ENCODE data around the gene SCN5A.

The SCN5A gene

GRCh38 chr3:38643090-38643489 lies 6.4 kb downstream of the SCN5A start:
- no peak for TF ChIP-seq TAF1 (IDR thresholded peaks at IDR 0.05; ENCODE audit: low read depth, low read length)
- no peak for TF ChIP-seq POLR2A (IDR thresholded peaks at IDR 0.05; ENCODE audit: low read depth, low read length)
- no peak for TF ChIP-seq POU2F2 (IDR thresholded peaks at IDR 0.05; ENCODE audit: low read depth, low read length)
- TF ChIP-seq PAX5 (IDR thresholded peaks at IDR 0.05; ENCODE audit: insufficient read depth, low read length, severe bottlenecking), result no peak
- TF ChIP-seq SPI1 (IDR thresholded peaks at IDR 0.05; ENCODE audit: low read depth, low read length), result no peak
- TF ChIP-seq POLR2AphosphoS5 (IDR thresholded peaks at IDR 0.05; ENCODE audit: low read depth, low read length), result no peak
- DNase-seq (ENCODE audit: insufficient read length, low spot score) (no peak), FAIRE-seq (no peak)

DNA sequence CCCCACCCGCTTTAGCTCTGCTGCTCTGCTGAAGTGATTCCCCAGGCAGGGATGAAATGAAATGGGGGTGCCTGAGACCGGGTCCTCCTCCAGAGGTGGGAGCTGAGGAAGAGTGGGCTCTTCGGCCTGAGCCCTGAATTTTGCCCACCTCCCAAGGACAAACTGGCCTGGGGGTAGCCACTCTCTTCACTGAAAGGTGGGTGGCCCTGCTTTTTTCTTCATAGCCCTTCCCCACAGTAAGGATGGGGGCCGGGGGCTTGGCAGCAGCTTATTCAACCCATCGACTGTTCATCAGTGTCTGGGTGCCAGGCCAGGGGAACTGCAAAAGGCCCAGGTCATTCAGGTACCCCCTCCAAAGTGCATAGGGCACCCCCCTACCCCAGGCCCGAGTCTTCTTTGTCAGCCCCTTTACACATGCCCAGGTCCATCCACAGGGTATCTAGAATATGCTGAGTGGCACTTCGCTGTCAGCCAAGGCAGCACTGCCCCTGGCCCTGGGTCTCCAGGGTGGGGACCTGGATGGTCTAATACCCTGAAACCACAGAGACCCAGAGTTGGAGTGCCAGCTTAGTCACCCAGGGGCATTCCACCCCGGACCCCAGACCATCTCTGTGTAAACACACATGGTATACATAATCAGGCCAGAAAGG lies 7.9 kb downstream of the SCN5A start:
- TF ChIP-seq POLR2A (IDR thresholded peaks at IDR 0.05; ENCODE audit: low read depth, low read length), result no peak
- TF ChIP-seq PAX5 (IDR thresholded peaks at IDR 0.05; ENCODE audit: insufficient read depth, low read length, severe bottlenecking), result no peak
- TF ChIP-seq POU2F2 (IDR thresholded peaks at IDR 0.05; ENCODE audit: low read depth, low read length), result no peak
- no peak for TF ChIP-seq SPI1 (IDR thresholded peaks at IDR 0.05; ENCODE audit: low read depth, low read length)
- no peak for TF ChIP-seq POLR2AphosphoS5 (IDR thresholded peaks at IDR 0.05; ENCODE audit: low read depth, low read length)
- TF ChIP-seq TAF1 (IDR thresholded peaks at IDR 0.05; ENCODE audit: low read depth, low read length), result no peak
- FAIRE-seq, result no peak
- no peak for DNase-seq (ENCODE audit: insufficient read length, low spot score)

GRCh38 chr3:38640661-38641452 lies 8.6 kb downstream of the SCN5A start:
- no peak for TF ChIP-seq POLR2AphosphoS5 (IDR thresholded peaks at IDR 0.05; ENCODE audit: low read depth, low read length)
- no peak for TF ChIP-seq POU2F2 (IDR thresholded peaks at IDR 0.05; ENCODE audit: low read depth, low read length)
- no peak for TF ChIP-seq POLR2A (IDR thresholded peaks at IDR 0.05; ENCODE audit: low read depth, low read length)
- no peak for TF ChIP-seq SPI1 (IDR thresholded peaks at IDR 0.05; ENCODE audit: low read depth, low read length)
- no peak for TF ChIP-seq PAX5 (IDR thresholded peaks at IDR 0.05; ENCODE audit: insufficient read depth, low read length, severe bottlenecking)
- no peak for TF ChIP-seq TAF1 (IDR thresholded peaks at IDR 0.05; ENCODE audit: low read depth, low read length)
- FAIRE-seq (no peak), DNase-seq (ENCODE audit: insufficient read length, low spot score) (no peak)

GRCh38 chr3:38638354-38638753 lies 11.1 kb downstream of the SCN5A start:
- DNase-seq (ENCODE audit: insufficient read length, low spot score), result no peak
- no peak for FAIRE-seq
- no peak for TF ChIP-seq POLR2AphosphoS5 (IDR thresholded peaks at IDR 0.05; ENCODE audit: low read depth, low read length)
- TF ChIP-seq POLR2A (IDR thresholded peaks at IDR 0.05; ENCODE audit: low read depth, low read length), result no peak
- TF ChIP-seq SPI1 (IDR thresholded peaks at IDR 0.05; ENCODE audit: low read depth, low read length), result no peak
- TF ChIP-seq POU2F2 (IDR thresholded peaks at IDR 0.05; ENCODE audit: low read depth, low read length), result no peak
- TF ChIP-seq PAX5 (IDR thresholded peaks at IDR 0.05; ENCODE audit: insufficient read depth, low read length, severe bottlenecking), result no peak
- TF ChIP-seq TAF1 (IDR thresholded peaks at IDR 0.05; ENCODE audit: low read depth, low read length), result no peak

DNA sequence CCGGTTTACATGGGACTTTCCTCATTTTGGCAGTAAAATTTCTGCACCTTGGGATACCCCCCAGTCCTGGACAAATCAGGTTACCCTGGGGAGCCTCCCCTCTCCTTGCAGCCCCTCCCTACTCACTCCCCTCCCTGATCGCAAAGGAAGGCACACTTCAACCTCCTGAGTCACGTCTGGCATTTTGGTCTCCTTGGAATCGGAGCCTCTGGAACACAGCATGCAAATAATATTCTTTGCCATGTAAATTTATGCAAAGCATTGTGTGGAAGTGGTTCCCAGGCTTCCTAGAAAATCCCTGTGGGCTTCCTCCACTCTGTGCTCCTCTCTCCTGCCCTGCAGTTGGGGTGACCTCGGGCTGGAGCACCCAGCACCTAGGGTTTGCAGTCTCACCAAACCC lies 11.6 kb downstream of the SCN5A start:
- no peak for DNase-seq (ENCODE audit: insufficient read length, low spot score)
- TF ChIP-seq SPI1 (IDR thresholded peaks at IDR 0.05; ENCODE audit: low read depth, low read length) (no peak), PAX5 (IDR thresholded peaks at IDR 0.05; ENCODE audit: insufficient read depth, low read length, severe bottlenecking) (no peak), POLR2AphosphoS5 (IDR thresholded peaks at IDR 0.05; ENCODE audit: low read depth, low read length) (no peak), POU2F2 (IDR thresholded peaks at IDR 0.05; ENCODE audit: low read depth, low read length) (no peak), POLR2A (IDR thresholded peaks at IDR 0.05; ENCODE audit: low read depth, low read length) (no peak), TAF1 (IDR thresholded peaks at IDR 0.05; ENCODE audit: low read depth, low read length) (no peak)
- FAIRE-seq, result no peak

GRCh38 chr3:38636881-38637280 lies 12.6 kb downstream of the SCN5A start:
- TF ChIP-seq PAX5 (IDR thresholded peaks at IDR 0.05; ENCODE audit: insufficient read depth, low read length, severe bottlenecking) (no peak), TAF1 (IDR thresholded peaks at IDR 0.05; ENCODE audit: low read depth, low read length) (no peak), SPI1 (IDR thresholded peaks at IDR 0.05; ENCODE audit: low read depth, low read length) (no peak), POU2F2 (IDR thresholded peaks at IDR 0.05; ENCODE audit: low read depth, low read length) (no peak), POLR2A (IDR thresholded peaks at IDR 0.05; ENCODE audit: low read depth, low read length) (no peak), POLR2AphosphoS5 (IDR thresholded peaks at IDR 0.05; ENCODE audit: low read depth, low read length) (no peak)
- DNase-seq (ENCODE audit: insufficient read length, low spot score) (no peak), FAIRE-seq (no peak)

DNA sequence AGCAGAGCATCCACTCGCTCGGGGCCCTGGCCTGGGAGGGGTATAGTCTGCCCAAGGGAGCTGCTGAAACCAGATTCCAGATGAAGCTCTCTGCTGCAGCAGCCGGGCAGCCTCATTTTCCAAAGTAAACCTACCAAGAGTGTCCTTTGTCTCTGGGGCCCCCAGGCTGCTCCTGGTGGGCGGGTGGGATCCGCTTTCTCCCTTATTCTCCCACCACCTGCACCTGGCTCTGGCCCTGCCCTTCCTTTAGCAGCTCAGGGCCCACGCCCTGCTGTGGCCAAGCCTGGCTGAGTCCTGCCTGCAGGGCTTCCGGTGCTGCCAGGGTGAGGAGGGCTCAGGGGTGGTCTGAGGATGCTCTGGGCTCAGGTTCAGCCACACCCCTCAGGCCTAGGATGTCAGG lies 13.0 kb downstream of the SCN5A start:
- DNase-seq (ENCODE audit: insufficient read length, low spot score) (no peak), FAIRE-seq (no peak)
- no peak for TF ChIP-seq POU2F2 (IDR thresholded peaks at IDR 0.05; ENCODE audit: low read depth, low read length)
- TF ChIP-seq PAX5 (IDR thresholded peaks at IDR 0.05; ENCODE audit: insufficient read depth, low read length, severe bottlenecking), result no peak
- no peak for TF ChIP-seq POLR2A (IDR thresholded peaks at IDR 0.05; ENCODE audit: low read depth, low read length)
- TF ChIP-seq SPI1 (IDR thresholded peaks at IDR 0.05; ENCODE audit: low read depth, low read length), result no peak
- TF ChIP-seq TAF1 (IDR thresholded peaks at IDR 0.05; ENCODE audit: low read depth, low read length), result no peak
- no peak for TF ChIP-seq POLR2AphosphoS5 (IDR thresholded peaks at IDR 0.05; ENCODE audit: low read depth, low read length)

GRCh38 chr3:38634111-38634510 lies 15.4 kb downstream of the SCN5A start:
- FAIRE-seq, result no peak
- DNase-seq (ENCODE audit: insufficient read length, low spot score), result no peak
- TF ChIP-seq POU2F2 (IDR thresholded peaks at IDR 0.05; ENCODE audit: low read depth, low read length), result no peak
- no peak for TF ChIP-seq TAF1 (IDR thresholded peaks at IDR 0.05; ENCODE audit: low read depth, low read length)
- no peak for TF ChIP-seq POLR2A (IDR thresholded peaks at IDR 0.05; ENCODE audit: low read depth, low read length)
- no peak for TF ChIP-seq POLR2AphosphoS5 (IDR thresholded peaks at IDR 0.05; ENCODE audit: low read depth, low read length)
- no peak for TF ChIP-seq SPI1 (IDR thresholded peaks at IDR 0.05; ENCODE audit: low read depth, low read length)
- TF ChIP-seq PAX5 (IDR thresholded peaks at IDR 0.05; ENCODE audit: insufficient read depth, low read length, severe bottlenecking), result no peak

- no peak for FAIRE-seq
- TF ChIP-seq SPI1 (IDR thresholded peaks at IDR 0.05; ENCODE audit: low read depth, low read length), result no peak
- TF ChIP-seq POLR2AphosphoS5 (IDR thresholded peaks at IDR 0.05; ENCODE audit: low read depth, low read length), result no peak
- no peak for TF ChIP-seq POLR2A (IDR thresholded peaks at IDR 0.05; ENCODE audit: low read depth, low read length)
- no peak for TF ChIP-seq PAX5 (IDR thresholded peaks at IDR 0.05; ENCODE audit: insufficient read depth, low read length, severe bottlenecking)
- no peak for TF ChIP-seq POU2F2 (IDR thresholded peaks at IDR 0.05; ENCODE audit: low read depth, low read length)
- no peak for TF ChIP-seq TAF1 (IDR thresholded peaks at IDR 0.05; ENCODE audit: low read depth, low read length)
- DNase-seq (ENCODE audit: insufficient read length, low spot score), result no peak
Observed at GRCh38 chr3:38632989-38633388, 16.5 kb downstream of the SCN5A start.

Measured in GM12891 (cell line).